ENCODE data around the gene GRK5. TPM values are rescaled to one million over a fixed set of nuclear protein-coding genes. Genes with fewer than 3 reads are reported as not detected.

The GRK5 gene
- polyA plus RNA-seq, 1 experiment: 20.8 TPM

- TF ChIP-seq CTCF (IDR thresholded peaks at IDR 0.05; ENCODE audit: insufficient read depth, low read depth, low read length): no peak
- Histone ChIP-seq H3K36me3 (ENCODE audit: control insufficient read depth, insufficient read depth, low read length) (no peaks in the 10 kb centered on the region), H3K27me3 (ENCODE audit: control insufficient read depth, insufficient read depth, low read length) (no peaks in the 10 kb centered on the region), H3K4me3 (ENCODE audit: low read depth, low read length) (no peak overlapping the region)
- ChIA-PET CTCF (no interaction called here), POLR2A (no interaction called here)
- no peak for DNase-seq (ENCODE audit: low read depth)
Measured at GRCh38 chr10:119288574-119289001, 81.2 kb downstream of the GRK5 start.

GRCh38 chr10:119289227-119289920 lies 82.0 kb downstream of the GRK5 start:
- ChIA-PET CTCF (interaction anchor here (1.0 to 1.7 kb wide), 3 partner anchors 8 to 156 kb away, joined by 3 to 5 read pairs (median 5); no protein-coding TSS in a partner anchor), POLR2A (no interaction called here)
- H3K4me3 ChIP-seq (ENCODE audit: low read depth, low read length): no peak overlapping the region
- no peak for DNase-seq (ENCODE audit: low read depth)
- no peak for TF ChIP-seq CTCF (IDR thresholded peaks at IDR 0.05; ENCODE audit: insufficient read depth, low read depth, low read length)
- H3K27me3 ChIP-seq (ENCODE audit: control insufficient read depth, insufficient read depth, low read length): no peaks in the 10 kb centered on the region
- H3K36me3 ChIP-seq (ENCODE audit: control insufficient read depth, insufficient read depth, low read length): no peaks in the 10 kb centered on the region

- no peaks in the 10 kb centered on the region for H3K27me3 ChIP-seq (ENCODE audit: control insufficient read depth, insufficient read depth, low read length)
- no peak overlapping the region for H3K4me3 ChIP-seq (ENCODE audit: low read depth, low read length)
- POLR2A ChIA-PET: interaction anchor here (0.7 kb wide), 1 partner anchor 159 kb away, joined by 6 read pairs; no protein-coding TSS in a partner anchor
- H3K36me3 ChIP-seq (ENCODE audit: control insufficient read depth, insufficient read depth, low read length): no peaks in the 10 kb centered on the region
- DNase-seq (ENCODE audit: low read depth): no peak
- CTCF ChIA-PET: interaction anchor here (1.0 to 1.7 kb wide), 3 partner anchors 9 to 154 kb away, joined by 3 to 5 read pairs (median 5); no protein-coding TSS in a partner anchor
- TF ChIP-seq CTCF (IDR thresholded peaks at IDR 0.05; ENCODE audit: insufficient read depth, low read depth, low read length): peak; percentile 25
Measured at GRCh38 chr10:119290301-119291048, 83.1 kb downstream of the GRK5 start.

- no peaks in the 10 kb centered on the region for H3K36me3 ChIP-seq (ENCODE audit: control insufficient read depth, insufficient read depth, low read length)
- no peak for DNase-seq (ENCODE audit: low read depth)
- CTCF ChIA-PET: no interaction called here
- H3K4me3 ChIP-seq (ENCODE audit: low read depth, low read length): no peak overlapping the region
- no peak for TF ChIP-seq CTCF (IDR thresholded peaks at IDR 0.05; ENCODE audit: insufficient read depth, low read depth, low read length)
- H3K27me3 ChIP-seq (ENCODE audit: control insufficient read depth, insufficient read depth, low read length): no peaks in the 10 kb centered on the region
- POLR2A ChIA-PET: no interaction called here
Measured at GRCh38 chr10:119291223-119291900, 84.0 kb downstream of the GRK5 start.

Data from BJ (cell line).